HEK293 (cell line): Measurements from ENCODE around the gene NPC2.

Experiments
- CTCF ChIA-PET: fragments of 350-600 bp; formaldehyde crosslinking; extraction: SDS; loops from one replicate; lab custom pipeline; 2021; ENCODE audit warnings: antibody characterized with exemption; lab: Yijun Ruan, JAX
- POLR2A ChIA-PET: fragments of 300-600 bp; formaldehyde crosslinking; extraction: SDS; loops from one replicate; lab custom pipeline; 2020; ENCODE audit warnings: antibody characterized with exemption, inconsistent platforms; lab: Yijun Ruan, JAX
- H3K27ac ChIP-seq: fragments of 200-500 bp; sonication (Bioruptor generic); 2 replicates; pipeline ENCODE4 v1.5.1; 2014; ENCODE audit warnings: low read depth, low read length, control low read depth, inconsistent platforms; ENCODE audit errors: extremely low read depth
- H3K36me3 ChIP-seq, 2 experiments: fragments of 200-500 bp in 1 of 2; sonication (Bioruptor generic) in 1 of 2; 1 replicate in 1 of 2; 2 replicates in 1 of 2; pipeline ENCODE4 v1.5.1; 2014 to 2017; ENCODE audit warnings: inconsistent platforms in 2 of 2, low read length in 2 of 2; ENCODE audit not compliant: control insufficient read depth in 2 of 2, insufficient read depth in 1 of 2
- H3K4me1 ChIP-seq: fragments of 200-500 bp; sonication (Bioruptor generic); 2 replicates; pipeline ENCODE4 v1.5.1; 2014; ENCODE audit warnings: mild to moderate bottlenecking, low read length, inconsistent platforms; ENCODE audit not compliant: control insufficient read depth, insufficient read depth
- H3K4me3 ChIP-seq: 2 replicates; pipeline ENCODE4 v1.5.1; 2011; ENCODE audit warnings: low read depth, mild to moderate bottlenecking, control low read depth, low read length, moderate library complexity
- H3K9me3 ChIP-seq: fragments of 200-500 bp; sonication (Bioruptor generic); 2 replicates; pipeline ENCODE4 v1.5.1; 2014; ENCODE audit warnings: low read depth, low read length, inconsistent platforms; ENCODE audit not compliant: control insufficient read depth, insufficient read depth
- HOXC10 ChIP-seq: sonication (generic); formaldehyde crosslinking; IDR thresholded peaks from 2 replicates; pipeline ENCODE4 v1.8.1; 2023; ENCODE audit warnings: mild to moderate bottlenecking, missing genetic modification reagents
- RBAK ChIP-seq: fragments of 450-650 bp; formaldehyde crosslinking; IDR thresholded peaks from 2 replicates; pipeline ENCODE4 v1.5.1; 2016; ENCODE audit warnings: missing biosample characterization, missing genetic modification characterization
- SP7 ChIP-seq: fragments of 450-650 bp; formaldehyde crosslinking; IDR thresholded peaks from 2 replicates; pipeline ENCODE4 v1.5.1; 2016; ENCODE audit warnings: missing biosample characterization, missing genetic modification characterization
- YY2 ChIP-seq: fragments of 450-650 bp; formaldehyde crosslinking; IDR thresholded peaks from 2 replicates; pipeline ENCODE4 v1.5.1; 2016; ENCODE audit warnings: missing biosample characterization, missing genetic modification characterization
- ZBTB1 ChIP-seq: fragments of 450-650 bp; formaldehyde crosslinking; IDR thresholded peaks from 2 replicates; pipeline ENCODE4 v1.5.1; 2016; ENCODE audit warnings: missing biosample characterization, missing genetic modification characterization
- ZIC2 ChIP-seq: fragments of 450-650 bp; formaldehyde crosslinking; IDR thresholded peaks from 2 replicates; pipeline ENCODE4 v1.5.1; 2016; ENCODE audit warnings: missing biosample characterization, missing genetic modification characterization
- ZNF121 ChIP-seq: fragments of 450-650 bp; formaldehyde crosslinking; IDR thresholded peaks from 2 replicates; pipeline ENCODE4 v1.5.1; 2016; ENCODE audit warnings: missing biosample characterization, missing genetic modification characterization
- ZNF148 ChIP-seq: fragments of 450-650 bp; formaldehyde crosslinking; IDR thresholded peaks from 2 replicates; pipeline ENCODE4 v1.5.0; 2017; ENCODE audit warnings: missing biosample characterization, missing genetic modification characterization, borderline replicate concordance
- ZNF23 ChIP-seq: fragments of 450-650 bp; formaldehyde crosslinking; IDR thresholded peaks from 2 replicates; pipeline ENCODE4 v1.5.1; 2016; ENCODE audit warnings: missing biosample characterization, missing genetic modification characterization, borderline replicate concordance
- ZNF354C ChIP-seq: fragments of 450-650 bp; formaldehyde crosslinking; IDR thresholded peaks from 2 replicates; pipeline ENCODE4 v1.5.1; 2016; ENCODE audit warnings: missing biosample characterization, missing genetic modification characterization, low read depth, borderline replicate concordance
- ZNF366 ChIP-seq: fragments of 450-650 bp; formaldehyde crosslinking; conservative IDR thresholded peaks from 2 replicates; pipeline ENCODE4 v1.5.1; 2016; ENCODE audit warnings: missing biosample characterization, missing genetic modification characterization
- ZNF398 ChIP-seq: fragments of 450-650 bp; formaldehyde crosslinking; IDR thresholded peaks from 2 replicates; pipeline ENCODE4 v1.5.1; 2017; ENCODE audit warnings: missing biosample characterization, missing genetic modification characterization
- ZNF629 ChIP-seq: fragments of 450-650 bp; formaldehyde crosslinking; IDR thresholded peaks from 2 replicates; pipeline ENCODE4 v1.5.1; 2017; ENCODE audit warnings: missing biosample characterization, missing genetic modification characterization
- ZNF654 ChIP-seq: fragments of 450-650 bp; formaldehyde crosslinking; IDR thresholded peaks from 2 replicates; pipeline ENCODE4 v1.5.1; 2016; ENCODE audit warnings: low read depth, missing biosample characterization, missing genetic modification characterization
- ZNF785 ChIP-seq: fragments of 450-650 bp; formaldehyde crosslinking; IDR thresholded peaks from 2 replicates; pipeline ENCODE4 v1.5.1; 2016; ENCODE audit warnings: missing biosample characterization, missing genetic modification characterization
- TF ChIP-seq, protein P1 (sequence below): fragments of 450-650 bp; formaldehyde crosslinking; optimal IDR thresholded peaks from 2 replicates; pipeline ENCODE3; 2016; ENCODE audit warnings: missing biosample characterization, mild to moderate bottlenecking, missing genetic modification characterization

The NPC2 gene

GRCh38 chr14:74434294-74434693 lies 58.8 kb downstream of the NPC2 start:
- Histone ChIP-seq H3K9me3 (no peaks in the 10 kb centered on the region), H3K4me1 (no peaks in the 10 kb centered on the region), H3K36me3 (no peaks in the 10 kb centered on the region), H3K4me3 (no peak overlapping the region), H3K27ac (no peak overlapping the region)
- ChIA-PET CTCF (interaction anchor here (1.3 kb wide), 1 partner anchor 25 kb away, joined by 4 read pairs; no protein-coding TSS in a partner anchor), POLR2A (no interaction called here)
- no peak for TF ChIP-seq ZNF785
- TF ChIP-seq ZNF398 (tag by site-specific recombination) = peak; percentile 51; the same call in 1 of the 2 replicates
- 0 out of 2 replicates have a peak, but pooled peaks have one; percentile 25 for TF ChIP-seq ZIC2

- ChIA-PET CTCF (no interaction called here), POLR2A (no interaction called here)
- Histone ChIP-seq H3K27ac (no peak overlapping the region), H3K9me3 (no peaks in the 10 kb centered on the region), H3K4me1 (no peaks in the 10 kb centered on the region), H3K4me3 (no peak overlapping the region), H3K36me3 (no peaks in the 10 kb centered on the region)
- TF ChIP-seq, protein P1, sequence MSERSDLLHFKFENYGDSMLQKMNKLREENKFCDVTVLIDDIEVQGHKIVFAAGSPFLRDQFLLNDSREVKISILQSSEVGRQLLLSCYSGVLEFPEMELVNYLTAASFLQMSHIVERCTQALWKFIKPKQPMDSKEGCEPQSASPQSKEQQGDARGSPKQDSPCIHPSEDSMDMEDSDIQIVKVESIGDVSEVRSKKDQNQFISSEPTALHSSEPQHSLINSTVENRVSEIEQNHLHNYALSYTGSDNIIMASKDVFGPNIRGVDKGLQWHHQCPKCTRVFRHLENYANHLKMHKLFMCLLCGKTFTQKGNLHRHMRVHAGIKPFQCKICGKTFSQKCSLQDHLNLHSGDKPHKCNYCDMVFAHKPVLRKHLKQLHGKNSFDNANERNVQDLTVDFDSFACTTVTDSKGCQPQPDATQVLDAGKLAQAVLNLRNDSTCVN (tag by site-specific recombination) = no peak
- TF ChIP-seq ZNF23 (tag by site-specific recombination) (no peak), ZNF148 (tag by site-specific recombination) (no peak), ZNF654 (no peak), SP7 (tag by site-specific recombination) (no peak), RBAK (tag by site-specific recombination) (no peak), ZNF629 (tag by site-specific recombination) (no peak), ZNF366 (no peak), ZNF354C (tag by site-specific recombination) (no peak), ZNF121 (no peak), ZBTB1 (tag by site-specific recombination) (no peak), HOXC10 (no peak), YY2 (tag by site-specific recombination) (no peak)
Observed at GRCh38 chr14:74429991-74430390, 63.1 kb downstream of the NPC2 start.
